NOMO-1 (cell line): ENCODE data around the gene PTGFRN.

ENCODE experiments used
- DNase-seq, 2 experiments: peaks; one replicate each; lab custom pipeline; 2025; ENCODE audit not compliant: unreplicated experiment in 2 of 2; lab: John Stamatoyannopoulos, UW

Gene PTGFRN

GRCh38 chr1:117026361-117026760, 116.6 kb downstream of the PTGFRN start:
- DNase-seq: no peak

GRCh38 chr1:117029685-117030084, 120.0 kb downstream of the PTGFRN start:
- DNase-seq: no peak

GRCh38 chr1:117030271-117030877, 120.7 kb downstream of the PTGFRN start:
- no peak for DNase-seq

- DNase-seq: no peak
Measured at GRCh38 chr1:117032266-117032665, 122.5 kb downstream of the PTGFRN start.

- no peak for DNase-seq
Measured at GRCh38 chr1:117032681-117033539, 123.2 kb downstream of the PTGFRN start.

GRCh38 chr1:117033772-117034171, 124.1 kb downstream of the PTGFRN start:
- no peak for DNase-seq

- DNase-seq: no peak
Measured at GRCh38 chr1:117034791-117035290, 125.1 kb downstream of the PTGFRN start.

- DNase-seq: no peak
Measured at GRCh38 chr1:117036018-117036461, 126.3 kb downstream of the PTGFRN start.

- no peak for DNase-seq
Measured at GRCh38 chr1:117037802-117038201, 128.1 kb downstream of the PTGFRN start.

GRCh38 chr1:117038236-117038635, 128.5 kb downstream of the PTGFRN start:
- DNase-seq: no peak
